Measurements from ENCODE around the gene PRKCA.

- TF ChIP-seq EZH2phosphoT487 (IDR thresholded peaks at IDR 0.05; ENCODE audit: low read depth) (no peak), CTCF (IDR thresholded peaks at IDR 0.05; ENCODE audit: low read depth, low read length) (no peak)
Observed at GRCh38 chr17:66357037-66357436, 54.6 kb downstream of the PRKCA start.
